ENCODE data around the gene OR2C1.

DNA sequence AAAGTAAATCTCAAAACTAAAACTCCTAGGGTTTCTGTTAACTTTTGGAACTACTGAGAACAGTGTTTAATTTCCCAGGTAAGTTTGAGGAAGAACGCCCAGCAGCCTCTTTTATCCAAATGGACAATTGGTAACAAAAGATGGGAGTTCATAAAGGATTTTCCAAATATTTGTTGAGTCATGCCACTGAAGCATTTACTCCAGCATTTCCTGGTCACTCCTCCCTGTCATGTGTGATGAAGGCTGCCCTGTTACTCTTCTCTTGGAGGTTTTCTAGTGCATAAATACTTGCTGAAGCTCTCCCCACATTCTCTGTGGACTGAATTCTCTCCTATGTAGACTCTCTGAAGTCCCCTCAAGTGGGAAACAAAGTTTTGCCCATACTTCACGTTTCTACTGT lies 33.9 kb upstream of the OR2C1 start:
- TF ChIP-seq ZNF274 (IDR thresholded peaks at IDR 0.05; ENCODE audit: low read depth, low read length) (no peak), ZFX (IDR thresholded peaks at IDR 0.05) (no peak), EZH2 (IDR thresholded peaks at IDR 0.05) (no peak), CEBPB (IDR thresholded peaks at IDR 0.05; ENCODE audit: low read depth) (no peak), YY1 (IDR thresholded peaks at IDR 0.05; ENCODE audit: extremely low read depth, insufficient replicate concordance, low read depth, low read length) (no peak)
- TF ChIP-seq, protein P1, sequence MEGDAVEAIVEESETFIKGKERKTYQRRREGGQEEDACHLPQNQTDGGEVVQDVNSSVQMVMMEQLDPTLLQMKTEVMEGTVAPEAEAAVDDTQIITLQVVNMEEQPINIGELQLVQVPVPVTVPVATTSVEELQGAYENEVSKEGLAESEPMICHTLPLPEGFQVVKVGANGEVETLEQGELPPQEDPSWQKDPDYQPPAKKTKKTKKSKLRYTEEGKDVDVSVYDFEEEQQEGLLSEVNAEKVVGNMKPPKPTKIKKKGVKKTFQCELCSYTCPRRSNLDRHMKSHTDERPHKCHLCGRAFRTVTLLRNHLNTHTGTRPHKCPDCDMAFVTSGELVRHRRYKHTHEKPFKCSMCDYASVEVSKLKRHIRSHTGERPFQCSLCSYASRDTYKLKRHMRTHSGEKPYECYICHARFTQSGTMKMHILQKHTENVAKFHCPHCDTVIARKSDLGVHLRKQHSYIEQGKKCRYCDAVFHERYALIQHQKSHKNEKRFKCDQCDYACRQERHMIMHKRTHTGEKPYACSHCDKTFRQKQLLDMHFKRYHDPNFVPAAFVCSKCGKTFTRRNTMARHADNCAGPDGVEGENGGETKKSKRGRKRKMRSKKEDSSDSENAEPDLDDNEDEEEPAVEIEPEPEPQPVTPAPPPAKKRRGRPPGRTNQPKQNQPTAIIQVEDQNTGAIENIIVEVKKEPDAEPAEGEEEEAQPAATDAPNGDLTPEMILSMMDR (IDR thresholded peaks at IDR 0.05 in 2 of 3, conservative IDR thresholded peaks at IDR 0.05 in 1 of 3; ENCODE audit: borderline replicate concordance in 1 of 3, insufficient read depth in 1 of 3, low read depth in 2 of 3, low read length in 2 of 3), result no peak
- TF ChIP-seq, protein P2, sequence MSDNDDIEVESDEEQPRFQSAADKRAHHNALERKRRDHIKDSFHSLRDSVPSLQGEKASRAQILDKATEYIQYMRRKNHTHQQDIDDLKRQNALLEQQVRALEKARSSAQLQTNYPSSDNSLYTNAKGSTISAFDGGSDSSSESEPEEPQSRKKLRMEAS (IDR thresholded peaks at IDR 0.05), result no peak
